Measurements from ENCODE around the gene CRNN.

Gene CRNN

GRCh38 chr1:152413909-152414308 is at the start of gene CRNN:
Gene CRNN, minus strand, starts transcription at chr1:152414263. Its CDS starts 2,030 bp downstream, at chr1:152412233.
- FAIRE-seq = no peak

- FAIRE-seq = no peak
These were observed 48.6 kb upstream of the CRNN start for GRCh38 chr1:152462636-152463035.

- FAIRE-seq = peak; percentile 87
These were observed 47.5 kb upstream of the CRNN start for GRCh38 chr1:152461544-152461943.

- FAIRE-seq = no peak
These were observed 46.5 kb upstream of the CRNN start for GRCh38 chr1:152460529-152460899.

- no peak for FAIRE-seq
These were observed 45.8 kb upstream of the CRNN start for GRCh38 chr1:152459596-152460528.

GRCh38 chr1:152458384-152459185 is 44.5 kb upstream of the CRNN start:
- FAIRE-seq = peak; percentile 11

- FAIRE-seq = no peak
These were observed 43.5 kb upstream of the CRNN start for GRCh38 chr1:152457561-152457960.

- FAIRE-seq = no peak
These were observed 43.0 kb upstream of the CRNN start for GRCh38 chr1:152457071-152457470.

GRCh38 chr1:152451254-152451653 is 37.2 kb upstream of the CRNN start:
- no peak for FAIRE-seq

- FAIRE-seq = no peak
These were observed 35.6 kb upstream of the CRNN start for GRCh38 chr1:152449661-152450060.

GRCh38 chr1:152448496-152448895 is 34.4 kb upstream of the CRNN start:
- no peak for FAIRE-seq

- no peak for FAIRE-seq
These were observed 34.0 kb upstream of the CRNN start for GRCh38 chr1:152448095-152448494.

- FAIRE-seq = no peak
These were observed 33.4 kb upstream of the CRNN start for GRCh38 chr1:152447484-152447883.

- FAIRE-seq = no peak
These were observed 30.0 kb upstream of the CRNN start for GRCh38 chr1:152444045-152444444.

- FAIRE-seq = no peak
These were observed 28.7 kb upstream of the CRNN start for GRCh38 chr1:152442765-152443164.

GRCh38 chr1:152442301-152442700 is 28.2 kb upstream of the CRNN start:
- FAIRE-seq = no peak

GRCh38 chr1:152441756-152442155 is 27.7 kb upstream of the CRNN start:
- FAIRE-seq = no peak

- no peak for FAIRE-seq
These were observed 26.8 kb upstream of the CRNN start for GRCh38 chr1:152440635-152441471.

GRCh38 chr1:152436593-152437496 is 22.8 kb upstream of the CRNN start:
- no peak for FAIRE-seq

GRCh38 chr1:152427458-152427857 is 13.4 kb upstream of the CRNN start:
- FAIRE-seq = no peak

GRCh38 chr1:152426731-152427130 is 12.7 kb upstream of the CRNN start:
- FAIRE-seq = no peak

- no peak for FAIRE-seq
These were observed 5.9 kb upstream of the CRNN start for GRCh38 chr1:152419917-152420316.
